ENCODE measurements around the gene OPN1LW.
"Not testable (repeated sequence)": the region's sequence is repeated elsewhere in the genome, so short reads cannot be mapped to it uniquely, and the experiment has no call there.

Gene OPN1LW

GRCh38 chrX:154196466-154196865 lies 52.4 kb downstream of the OPN1LW start:
- H3K9me3 ChIP-seq; in situ Hi-C loops (cut with MboI; ENCODE audit: low sequenced_read_pairs); H3K27me3 ChIP-seq (ENCODE audit: low read depth); DNase-seq (ENCODE audit: low spot score in 2 of 2); H3K4me3 ChIP-seq; H3K36me3 ChIP-seq (replicated peaks); H3K4me1 ChIP-seq: not testable (repeated sequence)

Measured in HAP-1 (cell line).